KOPT-K1 (cell line): Measurements from ENCODE around the gene SLC17A2.

ENCODE experiments used
- H3K27ac ChIP-seq: fragments of 200-600 bp; sonication (generic); 2 replicates; pipeline ENCODE4 v1.5.1; 2016; ENCODE audit warnings: antibody characterized with exemption, mild to moderate bottlenecking, low read depth, low read length; ENCODE audit not compliant: poor library complexity, severe bottlenecking
- H3K36me3 ChIP-seq: fragments of 200-600 bp; sonication (generic); 2 replicates; pipeline ENCODE4 v1.5.1; 2017; ENCODE audit warnings: antibody characterized with exemption, mild to moderate bottlenecking, low read length, moderate library complexity; ENCODE audit not compliant: insufficient read depth
- H3K9me3 ChIP-seq: fragments of 200-600 bp; sonication (generic); 2 replicates; pipeline ENCODE4 v1.5.1; 2017; ENCODE audit warnings: antibody characterized with exemption, low read length, mild to moderate bottlenecking; ENCODE audit not compliant: insufficient read depth, poor library complexity, severe bottlenecking

Gene SLC17A2

GRCh38 chr6:25889877-25890853 is 40.3 kb downstream of the SLC17A2 start:
- Histone ChIP-seq H3K36me3 (no peaks in the 10 kb centered on the region), H3K27ac (no peak overlapping the region), H3K9me3 (no peaks in the 10 kb centered on the region)

GRCh38 chr6:25888626-25889025 is 41.9 kb downstream of the SLC17A2 start:
- no peaks in the 10 kb centered on the region for H3K9me3 ChIP-seq
- no peaks in the 10 kb centered on the region for H3K36me3 ChIP-seq
- H3K27ac ChIP-seq = no peak overlapping the region

DNA sequence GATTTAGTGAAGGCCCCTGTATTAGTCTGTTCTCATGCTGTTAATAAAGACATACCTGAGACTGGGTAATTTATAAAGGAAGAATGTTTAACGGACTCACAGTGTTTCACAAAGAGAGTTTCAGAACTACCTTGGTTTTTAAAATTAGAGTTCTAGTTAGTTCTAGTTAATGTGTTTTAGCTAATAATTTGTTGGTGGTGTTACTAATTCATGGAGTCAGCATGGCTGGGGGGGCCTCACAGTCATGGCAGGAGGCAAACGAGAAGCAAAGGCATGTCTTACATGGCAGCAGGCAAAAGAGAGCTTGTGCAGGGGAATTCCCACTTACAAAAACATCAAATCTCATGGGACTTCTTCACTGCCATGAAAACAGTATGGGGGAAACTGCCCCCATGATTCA is 44.4 kb downstream of the SLC17A2 start:
- Histone ChIP-seq H3K27ac (no peak overlapping the region), H3K36me3 (no peaks in the 10 kb centered on the region), H3K9me3 (no peaks in the 10 kb centered on the region)

GRCh38 chr6:25883991-25884390 is 46.5 kb downstream of the SLC17A2 start:
- Histone ChIP-seq H3K36me3 (no peaks in the 10 kb centered on the region), H3K27ac (no peak overlapping the region), H3K9me3 (no peaks in the 10 kb centered on the region)

DNA sequence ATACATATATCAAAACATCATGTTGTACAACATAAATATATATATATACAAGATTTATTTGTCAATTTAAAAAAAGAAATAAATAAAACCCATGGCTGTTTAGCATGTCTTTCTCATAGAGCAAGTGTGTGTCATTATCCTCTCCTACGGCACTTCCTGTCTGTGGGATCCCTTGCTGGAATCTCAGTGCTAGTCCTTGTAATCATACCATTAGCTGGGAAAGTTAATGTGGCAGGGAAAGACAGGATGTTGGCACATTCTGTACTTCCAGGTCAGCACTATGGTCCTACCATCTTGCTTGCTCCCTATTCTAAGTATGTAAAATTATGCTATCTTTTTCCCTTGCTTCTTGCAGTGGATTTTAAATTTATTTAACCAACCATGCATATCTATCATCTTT is 47.0 kb downstream of the SLC17A2 start:
- Histone ChIP-seq H3K9me3 (no peaks in the 10 kb centered on the region), H3K27ac (no peak overlapping the region), H3K36me3 (no peaks in the 10 kb centered on the region)

- no peaks in the 10 kb centered on the region for H3K9me3 ChIP-seq
- no peak overlapping the region for H3K27ac ChIP-seq
These were observed 48.4 kb downstream of the SLC17A2 start for GRCh38 chr6:25882051-25882496.

GRCh38 chr6:25880601-25881000 is 49.9 kb downstream of the SLC17A2 start:
- H3K27ac ChIP-seq = no peak overlapping the region
- H3K9me3 ChIP-seq = no peaks in the 10 kb centered on the region
- H3K36me3 ChIP-seq = no peaks in the 10 kb centered on the region

More at GRCh38 chr6:25882051-25882496, 48.4 kb downstream of the SLC17A2 start:
- no peaks in the 10 kb centered on the region for H3K36me3 ChIP-seq

GRCh38 chr6:25878721-25879322 is 51.7 kb downstream of the SLC17A2 start:
- H3K9me3 ChIP-seq = no peaks in the 10 kb centered on the region
- H3K36me3 ChIP-seq = no peaks in the 10 kb centered on the region
- no peak overlapping the region for H3K27ac ChIP-seq

DNA sequence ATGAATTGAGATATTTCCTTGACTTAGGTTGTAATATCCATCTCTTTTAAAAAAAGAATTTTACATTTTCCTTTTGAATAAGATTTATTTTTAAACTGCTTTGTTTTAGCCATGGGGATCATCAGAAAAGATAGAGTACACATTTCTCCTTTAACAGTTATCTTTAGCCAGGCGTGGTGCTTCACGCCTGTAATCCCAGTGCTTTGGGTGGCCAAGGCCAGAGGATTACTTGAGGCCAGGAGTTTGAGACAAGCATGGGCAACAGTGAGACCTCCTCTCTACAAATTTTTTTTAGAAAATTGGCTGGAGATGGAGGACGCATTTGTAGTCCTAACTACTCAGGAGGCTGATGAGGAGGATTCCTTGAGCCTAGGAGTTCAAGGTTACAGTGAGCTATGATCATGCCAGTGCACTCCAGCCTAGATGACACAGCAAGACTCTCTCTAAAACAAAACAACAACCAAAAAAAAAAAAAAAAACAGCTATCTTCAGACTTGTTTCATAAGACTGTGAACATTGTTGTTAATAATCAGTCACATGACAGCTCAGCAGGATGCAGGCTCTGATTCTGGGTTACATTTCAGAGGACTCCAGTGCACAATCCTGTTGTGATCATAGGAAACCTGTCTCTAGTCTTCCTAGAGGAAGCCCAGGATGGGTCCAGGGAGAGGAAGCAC is 54.4 kb downstream of the SLC17A2 start:
- Histone ChIP-seq H3K36me3 (no peaks in the 10 kb centered on the region), H3K27ac (no peak overlapping the region), H3K9me3 (no peaks in the 10 kb centered on the region)

GRCh38 chr6:25875563-25875905 is 55.0 kb downstream of the SLC17A2 start:
- Histone ChIP-seq H3K27ac (no peak overlapping the region), H3K9me3 (no peaks in the 10 kb centered on the region), H3K36me3 (no peaks in the 10 kb centered on the region)

GRCh38 chr6:25874822-25875562 is 55.5 kb downstream of the SLC17A2 start:
- Histone ChIP-seq H3K9me3 (no peaks in the 10 kb centered on the region), H3K27ac (no peak overlapping the region), H3K36me3 (no peaks in the 10 kb centered on the region)

DNA sequence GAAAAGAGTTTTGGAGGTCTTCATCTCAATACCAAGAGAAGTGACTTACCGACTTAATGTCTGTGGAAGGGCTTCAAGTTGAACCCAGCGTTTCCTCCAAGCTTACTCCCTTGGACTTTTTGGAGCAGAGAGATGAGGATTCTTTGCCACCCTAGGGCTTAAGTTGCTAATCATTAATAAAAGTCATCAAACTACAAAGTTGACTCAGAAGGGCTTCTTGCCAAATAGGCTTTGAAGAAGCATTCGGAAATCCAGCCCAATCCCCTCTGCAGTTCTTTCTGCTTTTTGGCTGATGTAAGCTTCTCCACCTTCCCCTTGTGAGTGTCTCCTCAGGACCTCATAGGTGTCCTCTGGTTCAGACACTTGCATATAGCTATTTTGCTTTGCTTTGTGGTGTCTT is 56.4 kb downstream of the SLC17A2 start, which contains the start of gene SLC17A3:
TSS of gene SLC17A3 (minus strand) at position 126 of the 400 bp plus-strand sequence. CDS start 5,856 bp downstream, outside the sequence.
- Histone ChIP-seq H3K27ac (no peak within 1 kb of the TSS), H3K9me3 (no peaks in the 10 kb centered on the region)

DNA sequence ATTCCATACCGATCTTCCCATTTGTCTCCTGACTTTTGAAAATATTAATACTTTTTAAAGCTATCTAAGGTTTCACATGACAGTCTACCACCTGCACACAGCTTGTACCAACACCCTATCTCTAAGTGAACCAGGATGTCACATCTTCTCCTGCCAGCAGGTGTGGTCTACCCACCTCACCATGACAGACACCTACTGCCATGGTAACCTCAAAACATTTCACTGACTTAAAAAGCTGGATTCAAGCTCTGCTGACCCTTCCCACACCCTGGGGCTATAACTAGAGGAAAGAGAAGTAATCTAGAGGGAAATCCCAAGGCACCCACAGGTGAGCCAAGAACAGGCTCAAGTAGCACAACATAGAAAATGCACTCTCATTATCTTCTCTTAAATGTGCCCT is 57.7 kb downstream of the SLC17A2 start:
- H3K36me3 ChIP-seq = no peaks in the 10 kb centered on the region
- H3K27ac ChIP-seq = no peak overlapping the region
- H3K9me3 ChIP-seq = no peaks in the 10 kb centered on the region

More for the DNA sequence above, 56.4 kb downstream of the SLC17A2 start, which contains the start of gene SLC17A3:
- no peaks in the 10 kb centered on the region for H3K36me3 ChIP-seq

DNA sequence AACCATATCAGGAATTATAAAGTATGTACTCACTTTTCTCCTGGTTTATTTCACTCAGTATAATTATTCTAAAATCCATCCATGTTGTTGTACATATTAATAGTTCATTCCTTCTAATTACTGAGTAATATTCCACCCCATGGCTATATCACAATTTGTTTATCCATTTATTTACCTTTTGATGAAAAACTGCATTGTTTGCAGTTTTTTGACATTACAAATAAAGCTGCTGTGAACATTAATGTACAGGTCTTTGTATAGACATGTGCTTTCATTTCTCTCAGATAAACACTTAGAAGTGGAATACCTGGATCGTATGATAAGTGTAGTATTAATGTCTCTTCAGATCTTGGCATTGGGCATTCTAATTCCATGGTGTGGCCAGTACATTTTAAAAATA is 60.7 kb downstream of the SLC17A2 start:
- Histone ChIP-seq H3K36me3 (no peaks in the 10 kb centered on the region), H3K27ac (no peak overlapping the region), H3K9me3 (no peaks in the 10 kb centered on the region)
